ENCODE data around the gene HOXD3. TPM values are rescaled to one million over a fixed set of nuclear protein-coding genes. Genes with fewer than 3 reads are reported as not detected.

HOXD3 gene
- polyA plus RNA-seq, 2 of the 4 experiments (the other 2 are of a cell fraction), result 0.18 to 0.27 TPM

DNA sequence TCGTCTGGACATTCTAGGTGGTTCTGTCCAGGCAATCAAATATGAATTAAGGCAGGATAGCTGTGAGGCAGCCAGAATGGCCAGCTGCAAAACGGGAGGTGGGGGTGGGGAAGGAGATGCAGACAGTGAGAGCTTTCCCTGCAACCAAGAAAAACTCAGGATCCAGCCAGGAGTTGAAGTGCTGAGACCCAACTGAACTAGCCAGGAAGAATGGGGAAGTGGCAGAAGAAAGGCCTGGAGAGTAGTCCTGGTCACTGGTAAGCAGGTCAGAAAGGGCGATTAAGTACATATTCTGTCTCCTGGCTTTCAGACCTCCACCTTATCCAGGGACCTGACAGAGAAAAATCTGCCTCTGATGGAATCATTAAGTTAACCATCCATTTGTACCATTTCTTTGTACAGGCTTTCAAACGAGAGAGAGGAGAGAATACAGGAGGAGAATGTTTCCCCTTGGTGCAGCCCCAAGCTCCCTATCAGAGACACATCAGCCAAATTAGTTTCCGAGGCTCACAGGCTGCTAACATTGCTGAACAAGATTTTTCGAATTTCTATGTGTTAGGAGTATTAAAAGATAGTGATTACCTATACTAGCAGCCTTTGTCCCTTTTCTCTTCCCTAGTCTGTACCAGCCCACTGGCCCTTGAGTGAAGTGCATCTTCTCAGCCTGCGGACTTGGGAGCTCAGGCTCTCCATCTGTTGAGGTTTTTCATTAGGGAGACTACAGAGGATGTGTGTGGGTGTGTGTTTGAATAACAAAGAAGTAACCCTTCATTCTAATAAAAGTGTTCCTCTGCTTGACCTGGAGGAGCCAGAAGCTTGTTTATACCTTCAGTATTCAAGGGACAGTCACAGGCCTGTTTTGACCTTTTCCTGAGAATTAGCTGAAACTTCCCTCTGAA, 18.9 kb downstream of the HOXD3 start:
- peaks cover 6% of the 10 kb centered on the region; the same call in 1 of the 3 replicates for H3K4me1 ChIP-seq
- ChIA-PET POLR2A (no interaction called here), CTCF (interaction anchor here (0.9 to 1.5 kb wide), 2 partner anchors 11 to 36 kb away, joined by 3 read pairs; no protein-coding TSS in a partner anchor)
- H3K4me3 ChIP-seq, result no peak overlapping the region
- no peak overlapping the region for H3K4me2 ChIP-seq
- ATAC-seq (no peak), FAIRE-seq (no peak), DNase-seq (ENCODE audit: low read depth in 1 of 2, low spot score in 1 of 2) (no peak)
- WGBS (ENCODE audit: missing lambda C conversion rate), result 50% methylated on average over 6 of the region's 7 CpGs
- TF ChIP-seq RCOR1 (IDR thresholded peaks at IDR 0.05; ENCODE audit: low read depth, low read length), result no peak
- TF ChIP-seq ZSCAN20 (CRISPR knock-in tag; IDR thresholded peaks at IDR 0.05), result no peak
- no peak for TF ChIP-seq HMGXB4 (CRISPR knock-in tag; IDR thresholded peaks at IDR 0.05; ENCODE audit: borderline replicate concordance)
- no peak for TF ChIP-seq RAD21 (conservative IDR thresholded peaks at IDR 0.05 in 1 of 2, IDR thresholded peaks at IDR 0.05 in 1 of 2)
- TF ChIP-seq, protein P1, sequence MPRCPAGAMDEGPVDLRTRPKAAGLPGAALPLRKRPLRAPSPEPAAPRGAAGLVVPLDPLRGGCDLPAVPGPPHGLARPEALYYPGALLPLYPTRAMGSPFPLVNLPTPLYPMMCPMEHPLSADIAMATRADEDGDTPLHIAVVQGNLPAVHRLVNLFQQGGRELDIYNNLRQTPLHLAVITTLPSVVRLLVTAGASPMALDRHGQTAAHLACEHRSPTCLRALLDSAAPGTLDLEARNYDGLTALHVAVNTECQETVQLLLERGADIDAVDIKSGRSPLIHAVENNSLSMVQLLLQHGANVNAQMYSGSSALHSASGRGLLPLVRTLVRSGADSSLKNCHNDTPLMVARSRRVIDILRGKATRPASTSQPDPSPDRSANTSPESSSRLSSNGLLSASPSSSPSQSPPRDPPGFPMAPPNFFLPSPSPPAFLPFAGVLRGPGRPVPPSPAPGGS (IDR thresholded peaks at IDR 0.05), result no peak
- no peak for TF ChIP-seq FOXS1 (CRISPR knock-in tag; IDR thresholded peaks at IDR 0.05)
- TF ChIP-seq NPAS2 (CRISPR knock-in tag; IDR thresholded peaks at IDR 0.05; ENCODE audit: borderline replicate concordance), result no peak
- TF ChIP-seq FOSB (CRISPR knock-in tag; IDR thresholded peaks at IDR 0.05), result no peak
- no peak for TF ChIP-seq JUNB (IDR thresholded peaks at IDR 0.05)
- no peak for TF ChIP-seq ESRRA (IDR thresholded peaks at IDR 0.05; ENCODE audit: borderline replicate concordance, low read length)
- TF ChIP-seq CHD4 (IDR thresholded peaks at IDR 0.05; ENCODE audit: borderline replicate concordance), result no peak
- TF ChIP-seq GATA3 (IDR thresholded peaks at IDR 0.05; ENCODE audit: borderline replicate concordance), result no peak
- no peak for TF ChIP-seq TP53 (CRISPR knock-in tag; IDR thresholded peaks at IDR 0.05)
- no peak for TF ChIP-seq CBX2 (IDR thresholded peaks at IDR 0.05; ENCODE audit: borderline replicate concordance, low read depth)
- no peak for TF ChIP-seq BHLHE40 (IDR thresholded peaks at IDR 0.05; ENCODE audit: low read depth, low read length)
- no peak for TF ChIP-seq CBX8 (IDR thresholded peaks at IDR 0.05)
- no peak for TF ChIP-seq HOXB5 (CRISPR knock-in tag; IDR thresholded peaks at IDR 0.05)
- no peak overlapping the region for H3K27ac ChIP-seq
- H3K9me3 ChIP-seq, result no peaks in the 10 kb centered on the region

DNA sequence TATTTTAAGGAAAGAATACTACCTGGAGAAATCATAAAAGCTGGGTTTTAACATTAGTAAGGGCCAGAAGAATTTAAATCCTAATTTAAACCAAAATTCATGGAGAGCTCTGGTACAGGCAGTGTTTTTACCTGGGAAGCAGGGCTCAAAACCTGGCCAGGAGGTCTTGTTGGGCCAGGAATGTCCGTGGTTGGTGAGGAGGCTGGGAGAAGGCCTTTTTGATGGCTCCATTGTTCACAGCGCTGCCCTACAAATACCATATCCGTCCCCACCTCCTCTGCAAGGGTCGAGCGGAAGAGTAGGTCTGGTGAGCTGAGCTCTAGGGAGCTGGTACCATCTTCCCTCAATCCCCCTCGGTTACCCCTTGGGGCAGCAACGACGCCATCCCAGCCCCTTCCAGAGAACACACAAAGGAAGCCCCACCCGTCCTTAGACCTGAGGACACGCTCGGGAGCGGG, 20.5 kb downstream of the HOXD3 start:
- H3K4me1 ChIP-seq, result peaks cover 6% of the 10 kb centered on the region; the same call in 1 of the 3 replicates
- no peak overlapping the region for H3K4me3 ChIP-seq
- WGBS (ENCODE audit: missing lambda C conversion rate), result 75% methylated on average over 12 of the region's 12 CpGs
- no peak overlapping the region for H3K4me2 ChIP-seq
- DNase-seq (ENCODE audit: low read depth in 1 of 2, low spot score in 1 of 2), result no peak
- FAIRE-seq, result no peak
- no peak overlapping the region for H3K27ac ChIP-seq
- ATAC-seq, result no peak
- no peaks in the 10 kb centered on the region for H3K9me3 ChIP-seq
- POLR2A ChIA-PET, result no interaction called here
- CTCF ChIA-PET, result no interaction called here
- TF ChIP-seq MYC (IDR thresholded peaks at IDR 0.05; ENCODE audit: borderline replicate concordance, low read length) (no peak), EP300 (IDR thresholded peaks at IDR 0.05) (no peak), RCOR1 (IDR thresholded peaks at IDR 0.05; ENCODE audit: low read depth, low read length) (no peak), NR3C1 (IDR thresholded peaks at IDR 0.05) (no peak), ZSCAN20 (CRISPR knock-in tag; IDR thresholded peaks at IDR 0.05) (no peak), HEYL (CRISPR knock-in tag; IDR thresholded peaks at IDR 0.05) (no peak), KDM5A (IDR thresholded peaks at IDR 0.05) (no peak), NPAS2 (CRISPR knock-in tag; IDR thresholded peaks at IDR 0.05; ENCODE audit: borderline replicate concordance) (no peak)

All from A549 (cell line).